ENCODE data around the gene PARP8. TPM values are rescaled to one million over a fixed set of nuclear protein-coding genes. Genes with fewer than 3 reads are reported as not detected.
"Not testable (repeated sequence)": the region's sequence is repeated elsewhere in the genome, so short reads cannot be mapped to it uniquely, and the experiment has no call there.

PARP8 gene
- total RNA-seq, 1 experiment from 2014 or later = 31.5 TPM

- H3K27me3 ChIP-seq (ENCODE audit: low read length) = no peaks in the 10 kb centered on the region
- no peak overlapping the region for H3K27ac ChIP-seq (ENCODE audit: low read length)
- peaks cover 27% of the 10 kb centered on the region for H3K79me2 ChIP-seq (ENCODE audit: low read length)
- no peak overlapping the region for H3K4me3 ChIP-seq (ENCODE audit: low read length)
- peaks cover 7% of the 10 kb centered on the region for H3K4me1 ChIP-seq (ENCODE audit: low read length)
- H2AFZ ChIP-seq (ENCODE audit: low read length) = no peak overlapping the region
- DNase-seq = no peak
- peaks cover 5% of the 10 kb centered on the region; the same call in 1 of the 2 replicates for H4K20me1 ChIP-seq (ENCODE audit: insufficient read depth, low read depth, low read length)
- no peaks in the 10 kb centered on the region for H3K9me2 ChIP-seq (replicated peaks; ENCODE audit: insufficient read depth, low read length)
- H3K9ac ChIP-seq (ENCODE audit: low read length) = no peak overlapping the region
- H3K4me2 ChIP-seq (ENCODE audit: low read depth, low read length, poor library complexity, severe bottlenecking) = no peak overlapping the region
- H3K36me3 ChIP-seq (ENCODE audit: insufficient read depth, low read length) = no peaks in the 10 kb centered on the region
- no peaks in the 10 kb centered on the region for H3K9me3 ChIP-seq (ENCODE audit: low read length)
Observed at GRCh38 chr5:50691399-50692016, 25.1 kb downstream of the PARP8 start.

GRCh38 chr5:50694027-50694590, 27.7 kb downstream of the PARP8 start:
- Histone ChIP-seq H3K9me3 (ENCODE audit: low read length) (no peaks in the 10 kb centered on the region), H3K9me2 (replicated peaks; ENCODE audit: insufficient read depth, low read length) (no peaks in the 10 kb centered on the region), H3K36me3 (ENCODE audit: insufficient read depth, low read length) (no peaks in the 10 kb centered on the region), H2AFZ (ENCODE audit: low read length) (no peak overlapping the region), H3K79me2 (ENCODE audit: low read length) (peaks cover 34% of the 10 kb centered on the region), H3K27me3 (ENCODE audit: low read length) (no peaks in the 10 kb centered on the region), H4K20me1 (ENCODE audit: insufficient read depth, low read depth, low read length) (peaks cover 5% of the 10 kb centered on the region; the same call in 1 of the 2 replicates), H3K4me1 (ENCODE audit: low read length) (no peaks in the 10 kb centered on the region), H3K9ac (ENCODE audit: low read length) (no peak overlapping the region), H3K27ac (ENCODE audit: low read length) (no peak overlapping the region), H3K4me3 (ENCODE audit: low read length) (no peak overlapping the region), H3K4me2 (ENCODE audit: low read depth, low read length, poor library complexity, severe bottlenecking) (no peak overlapping the region)
- DNase-seq = no peak

- H3K27me3 ChIP-seq (ENCODE audit: low read length); H3K4me3 ChIP-seq (ENCODE audit: low read length); H3K9me2 ChIP-seq (replicated peaks; ENCODE audit: insufficient read depth, low read length); H3K4me2 ChIP-seq (ENCODE audit: low read depth, low read length, poor library complexity, severe bottlenecking); H4K20me1 ChIP-seq (ENCODE audit: insufficient read depth, low read depth, low read length); H3K27ac ChIP-seq (ENCODE audit: low read length); H3K9ac ChIP-seq (ENCODE audit: low read length); H3K9me3 ChIP-seq (ENCODE audit: low read length); H3K36me3 ChIP-seq (ENCODE audit: insufficient read depth, low read length); DNase-seq; H2AFZ ChIP-seq (ENCODE audit: low read length); H3K4me1 ChIP-seq (ENCODE audit: low read length): not testable (repeated sequence)
- H3K79me2 ChIP-seq (ENCODE audit: low read length) = peaks cover 40% of the 10 kb centered on the region
Observed at GRCh38 chr5:50694626-50695025, 28.2 kb downstream of the PARP8 start.

- Histone ChIP-seq H3K4me3 (ENCODE audit: low read length) (no peak overlapping the region), H3K9me3 (ENCODE audit: low read length) (no peaks in the 10 kb centered on the region), H3K4me1 (ENCODE audit: low read length) (peaks cover 12% of the 10 kb centered on the region), H3K4me2 (ENCODE audit: low read depth, low read length, poor library complexity, severe bottlenecking) (no peak overlapping the region), H3K79me2 (ENCODE audit: low read length) (peaks cover 53% of the 10 kb centered on the region), H4K20me1 (ENCODE audit: insufficient read depth, low read depth, low read length) (peaks cover 5% of the 10 kb centered on the region; the same call in 1 of the 2 replicates), H3K9me2 (replicated peaks; ENCODE audit: insufficient read depth, low read length) (no peaks in the 10 kb centered on the region), H3K27ac (ENCODE audit: low read length) (no peak overlapping the region), H3K36me3 (ENCODE audit: insufficient read depth, low read length) (no peaks in the 10 kb centered on the region), H3K9ac (ENCODE audit: low read length) (no peak overlapping the region), H3K27me3 (ENCODE audit: low read length) (no peaks in the 10 kb centered on the region), H2AFZ (ENCODE audit: low read length) (no peak overlapping the region)
- DNase-seq = no peak
Observed at GRCh38 chr5:50697739-50698138, 31.3 kb downstream of the PARP8 start.

- no peaks in the 10 kb centered on the region for H3K36me3 ChIP-seq (ENCODE audit: insufficient read depth, low read length)
- no peak overlapping the region for H3K4me3 ChIP-seq (ENCODE audit: low read length)
- no peaks in the 10 kb centered on the region for H3K9me2 ChIP-seq (replicated peaks; ENCODE audit: insufficient read depth, low read length)
- H3K4me2 ChIP-seq (ENCODE audit: low read depth, low read length, poor library complexity, severe bottlenecking) = no peak overlapping the region
- H3K9ac ChIP-seq (ENCODE audit: low read length) = no peak overlapping the region
- H3K9me3 ChIP-seq (ENCODE audit: low read length) = no peaks in the 10 kb centered on the region
- H4K20me1 ChIP-seq (ENCODE audit: insufficient read depth, low read depth, low read length) = peaks cover 5% of the 10 kb centered on the region; the same call in 1 of the 2 replicates
- H3K79me2 ChIP-seq (ENCODE audit: low read length) = peaks cover 63% of the 10 kb centered on the region
- H3K27ac ChIP-seq (ENCODE audit: low read length) = no peak overlapping the region
- no peaks in the 10 kb centered on the region for H3K27me3 ChIP-seq (ENCODE audit: low read length)
- no peak overlapping the region for H2AFZ ChIP-seq (ENCODE audit: low read length)
- DNase-seq = no peak
- H3K4me1 ChIP-seq (ENCODE audit: low read length) = peaks cover 32% of the 10 kb centered on the region
Observed at GRCh38 chr5:50699737-50700136, 33.3 kb downstream of the PARP8 start.

GRCh38 chr5:50700706-50701105, 34.3 kb downstream of the PARP8 start:
- H3K4me1 ChIP-seq (ENCODE audit: low read length) = peaks cover 32% of the 10 kb centered on the region
- no peaks in the 10 kb centered on the region for H3K9me3 ChIP-seq (ENCODE audit: low read length)
- H3K4me3 ChIP-seq (ENCODE audit: low read length) = no peak overlapping the region
- no peak overlapping the region for H3K4me2 ChIP-seq (ENCODE audit: low read depth, low read length, poor library complexity, severe bottlenecking)
- H3K27me3 ChIP-seq (ENCODE audit: low read length) = no peaks in the 10 kb centered on the region
- no peaks in the 10 kb centered on the region; the same call in 1 of the 2 replicates for H4K20me1 ChIP-seq (ENCODE audit: insufficient read depth, low read depth, low read length)
- H3K27ac ChIP-seq (ENCODE audit: low read length) = no peak overlapping the region
- no peak for DNase-seq
- no peaks in the 10 kb centered on the region for H3K9me2 ChIP-seq (replicated peaks; ENCODE audit: insufficient read depth, low read length)
- peaks cover 62% of the 10 kb centered on the region for H3K79me2 ChIP-seq (ENCODE audit: low read length)
- no peaks in the 10 kb centered on the region for H3K36me3 ChIP-seq (ENCODE audit: insufficient read depth, low read length)
- no peak overlapping the region for H3K9ac ChIP-seq (ENCODE audit: low read length)
- no peak overlapping the region for H2AFZ ChIP-seq (ENCODE audit: low read length)

- H3K79me2 ChIP-seq (ENCODE audit: low read length) = peaks cover 75% of the 10 kb centered on the region
- H3K9me2 ChIP-seq (replicated peaks; ENCODE audit: insufficient read depth, low read length) = no peaks in the 10 kb centered on the region
- H3K9me3 ChIP-seq (ENCODE audit: low read length) = no peaks in the 10 kb centered on the region
- H3K4me3 ChIP-seq (ENCODE audit: low read length) = no peak overlapping the region
- DNase-seq = no peak
- H4K20me1 ChIP-seq (ENCODE audit: insufficient read depth, low read depth, low read length) = no peaks in the 10 kb centered on the region; the same call in 1 of the 2 replicates
- H3K36me3 ChIP-seq (ENCODE audit: insufficient read depth, low read length) = no peaks in the 10 kb centered on the region
- H2AFZ ChIP-seq (ENCODE audit: low read length) = no peak overlapping the region
- H3K4me1 ChIP-seq (ENCODE audit: low read length) = peaks cover 35% of the 10 kb centered on the region
- peak overlapping the region; percentile 14; the same call in 1 of the 2 replicates for H3K27ac ChIP-seq (ENCODE audit: low read length)
- H3K27me3 ChIP-seq (ENCODE audit: low read length) = no peaks in the 10 kb centered on the region
- H3K9ac ChIP-seq (ENCODE audit: low read length) = no peak overlapping the region
- H3K4me2 ChIP-seq (ENCODE audit: low read depth, low read length, poor library complexity, severe bottlenecking) = peak overlapping the region; percentile 2
Observed at GRCh38 chr5:50702615-50703366, 36.4 kb downstream of the PARP8 start.

- Histone ChIP-seq H2AFZ (ENCODE audit: low read length) (no peak overlapping the region), H3K9me2 (replicated peaks; ENCODE audit: insufficient read depth, low read length) (no peaks in the 10 kb centered on the region), H3K4me3 (ENCODE audit: low read length) (no peak overlapping the region), H3K79me2 (ENCODE audit: low read length) (peaks cover 79% of the 10 kb centered on the region), H3K9ac (ENCODE audit: low read length) (no peak overlapping the region), H3K9me3 (ENCODE audit: low read length) (no peaks in the 10 kb centered on the region), H3K4me2 (ENCODE audit: low read depth, low read length, poor library complexity, severe bottlenecking) (peak overlapping the region; percentile 44), H4K20me1 (ENCODE audit: insufficient read depth, low read depth, low read length) (no peaks in the 10 kb centered on the region), H3K36me3 (ENCODE audit: insufficient read depth, low read length) (no peaks in the 10 kb centered on the region), H3K27me3 (ENCODE audit: low read length) (no peaks in the 10 kb centered on the region), H3K27ac (ENCODE audit: low read length) (peak overlapping the region; percentile 3; the same call in 1 of the 2 replicates), H3K4me1 (ENCODE audit: low read length) (peaks cover 38% of the 10 kb centered on the region)
- no peak for DNase-seq
Observed at GRCh38 chr5:50703367-50703666, 36.9 kb downstream of the PARP8 start.
